ENCODE data around the gene LBP.

LBP gene

GRCh38 chr20:38424401-38424800 lies 78.1 kb downstream of the LBP start:
- no peak overlapping the region for H3K4me3 ChIP-seq (replicated peaks; ENCODE audit: insufficient read depth, low read length)
- no peak; the same call in 1 of the 2 replicates for TF ChIP-seq POLR2AphosphoS5 (IDR thresholded peaks at IDR 0.05; ENCODE audit: low read depth)
- H3K27ac ChIP-seq (replicated peaks): no peak overlapping the region
- no peaks in the 10 kb centered on the region for H3K27me3 ChIP-seq (ENCODE audit: insufficient read depth, poor library complexity, severe bottlenecking)
- peak in 1 of 2 experiments; percentile 23 for DNase-seq (ENCODE audit: low read depth in 1 of 2, low spot score in 1 of 2)

- TF ChIP-seq, protein P1, sequence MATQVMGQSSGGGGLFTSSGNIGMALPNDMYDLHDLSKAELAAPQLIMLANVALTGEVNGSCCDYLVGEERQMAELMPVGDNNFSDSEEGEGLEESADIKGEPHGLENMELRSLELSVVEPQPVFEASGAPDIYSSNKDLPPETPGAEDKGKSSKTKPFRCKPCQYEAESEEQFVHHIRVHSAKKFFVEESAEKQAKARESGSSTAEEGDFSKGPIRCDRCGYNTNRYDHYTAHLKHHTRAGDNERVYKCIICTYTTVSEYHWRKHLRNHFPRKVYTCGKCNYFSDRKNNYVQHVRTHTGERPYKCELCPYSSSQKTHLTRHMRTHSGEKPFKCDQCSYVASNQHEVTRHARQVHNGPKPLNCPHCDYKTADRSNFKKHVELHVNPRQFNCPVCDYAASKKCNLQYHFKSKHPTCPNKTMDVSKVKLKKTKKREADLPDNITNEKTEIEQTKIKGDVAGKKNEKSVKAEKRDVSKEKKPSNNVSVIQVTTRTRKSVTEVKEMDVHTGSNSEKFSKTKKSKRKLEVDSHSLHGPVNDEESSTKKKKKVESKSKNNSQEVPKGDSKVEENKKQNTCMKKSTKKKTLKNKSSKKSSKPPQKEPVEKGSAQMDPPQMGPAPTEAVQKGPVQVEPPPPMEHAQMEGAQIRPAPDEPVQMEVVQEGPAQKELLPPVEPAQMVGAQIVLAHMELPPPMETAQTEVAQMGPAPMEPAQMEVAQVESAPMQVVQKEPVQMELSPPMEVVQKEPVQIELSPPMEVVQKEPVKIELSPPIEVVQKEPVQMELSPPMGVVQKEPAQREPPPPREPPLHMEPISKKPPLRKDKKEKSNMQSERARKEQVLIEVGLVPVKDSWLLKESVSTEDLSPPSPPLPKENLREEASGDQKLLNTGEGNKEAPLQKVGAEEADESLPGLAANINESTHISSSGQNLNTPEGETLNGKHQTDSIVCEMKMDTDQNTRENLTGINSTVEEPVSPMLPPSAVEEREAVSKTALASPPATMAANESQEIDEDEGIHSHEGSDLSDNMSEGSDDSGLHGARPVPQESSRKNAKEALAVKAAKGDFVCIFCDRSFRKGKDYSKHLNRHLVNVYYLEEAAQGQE (IDR thresholded peaks at IDR 0.05; ENCODE audit: insufficient replicate concordance, low read depth): no peak
- TF ChIP-seq CTCF (IDR thresholded peaks at IDR 0.05; ENCODE audit: insufficient read depth, low read length): no peak
- peak; percentile 16 for TF ChIP-seq POLR2AphosphoS5 (IDR thresholded peaks at IDR 0.05; ENCODE audit: low read depth)
- peak in 1 of 2 experiments; percentile 47 for DNase-seq (ENCODE audit: low read depth in 1 of 2, low spot score in 1 of 2)
- no peak overlapping the region for H3K4me3 ChIP-seq (replicated peaks; ENCODE audit: insufficient read depth, low read length)
- H3K27ac ChIP-seq (replicated peaks): no peak overlapping the region
- H3K27me3 ChIP-seq (ENCODE audit: insufficient read depth, poor library complexity, severe bottlenecking): no peaks in the 10 kb centered on the region
Measured at GRCh38 chr20:38426006-38426897, 80.0 kb downstream of the LBP start.

Data from HL-60 (cell line).